HG03378 (cell line): ENCODE measurements around the gene MTG2.

Experiments used
- ATAC-seq: cut with Tn5 transposase; IDR thresholded peaks from one replicate; pipeline ENCODE4 v1.9.1; 2021; ENCODE audit warnings: mild to moderate bottlenecking, moderate library complexity; ENCODE audit not compliant: unreplicated experiment

Gene MTG2

DNA sequence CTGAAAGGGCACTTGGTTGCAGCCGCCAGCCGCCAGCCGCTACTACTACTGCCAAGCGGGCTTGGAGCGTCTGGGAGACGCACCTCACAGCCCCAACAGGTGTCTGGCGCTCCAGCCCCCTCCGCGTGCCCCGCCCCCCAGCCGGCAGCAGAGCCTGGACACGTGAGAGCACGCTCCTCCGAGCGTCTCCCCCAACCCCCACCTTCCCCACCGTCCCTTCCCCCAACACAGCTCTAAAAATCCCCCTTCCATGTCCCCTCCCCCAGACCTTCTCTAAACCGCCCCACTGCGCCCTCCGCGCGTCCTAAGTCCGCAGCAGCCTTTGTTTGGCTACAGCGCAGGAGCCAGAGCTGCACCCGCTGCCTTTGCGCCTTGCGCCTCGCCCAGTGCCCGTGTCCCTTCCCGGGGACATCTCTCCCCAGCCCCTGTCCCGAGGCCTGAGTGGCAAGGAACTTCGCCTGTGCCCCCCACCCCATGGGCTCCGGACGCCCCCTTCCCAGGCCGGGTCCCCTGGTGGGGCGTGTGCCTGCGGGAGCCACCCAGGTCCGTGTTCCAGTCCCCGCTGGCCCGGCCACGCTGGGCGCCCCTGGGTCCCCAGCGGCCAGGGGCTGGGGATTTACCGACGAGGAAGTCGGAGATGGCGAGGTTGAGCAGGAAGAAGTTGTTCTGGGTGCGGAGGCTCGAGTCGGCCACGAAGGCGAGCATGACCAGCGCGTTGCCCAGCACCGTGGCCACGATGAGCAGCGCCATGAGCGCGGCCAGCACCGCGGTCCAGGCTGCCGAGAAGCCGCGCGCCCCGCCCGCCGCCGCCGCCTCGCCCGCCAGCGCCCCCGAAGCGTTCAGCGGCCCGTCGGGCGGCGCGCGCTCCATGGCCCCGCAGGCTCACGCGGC lies 36.5 kb downstream of the MTG2 start:
- ATAC-seq = no peak

DNA sequence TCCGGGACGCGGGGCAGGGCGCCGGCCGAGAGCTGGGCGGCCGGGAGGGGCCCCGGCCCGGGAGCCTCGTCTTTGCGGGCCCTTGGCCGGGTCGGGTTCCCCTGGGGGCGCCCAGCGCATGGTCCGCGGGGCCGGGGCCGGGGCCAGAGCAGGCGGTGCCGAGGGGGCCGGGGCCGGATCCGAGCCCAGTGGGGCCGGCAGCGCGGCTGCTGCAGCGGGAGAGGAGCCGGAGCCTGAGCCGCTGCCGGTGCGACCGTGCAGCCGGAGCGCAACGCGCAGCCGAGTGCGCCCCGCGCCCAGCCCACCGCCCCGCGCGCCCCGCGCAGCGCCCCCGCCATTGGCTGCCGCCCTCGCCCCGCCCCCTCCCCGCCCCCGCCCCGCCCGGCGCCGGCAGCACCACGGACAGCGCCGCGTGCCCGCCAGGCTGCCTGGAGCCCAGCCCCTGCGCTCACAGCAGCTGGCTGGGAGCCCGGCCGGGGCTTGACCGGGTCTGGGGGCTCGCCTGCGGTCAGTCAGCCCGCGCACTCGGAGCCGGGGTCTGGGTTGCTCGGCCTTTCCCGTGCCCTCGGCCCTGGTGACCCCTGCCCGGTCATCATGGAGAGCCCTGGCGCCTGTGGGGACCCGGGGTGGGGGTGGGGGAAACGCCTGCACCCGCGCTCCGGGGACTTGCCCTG lies 37.3 kb downstream of the MTG2 start, which contains the start of gene HRH3:
Gene HRH3, minus strand, starts transcription at position 287 of the 674 bp plus-strand sequence. CDS start 308 bp downstream, outside the sequence.
- no peak for ATAC-seq

DNA sequence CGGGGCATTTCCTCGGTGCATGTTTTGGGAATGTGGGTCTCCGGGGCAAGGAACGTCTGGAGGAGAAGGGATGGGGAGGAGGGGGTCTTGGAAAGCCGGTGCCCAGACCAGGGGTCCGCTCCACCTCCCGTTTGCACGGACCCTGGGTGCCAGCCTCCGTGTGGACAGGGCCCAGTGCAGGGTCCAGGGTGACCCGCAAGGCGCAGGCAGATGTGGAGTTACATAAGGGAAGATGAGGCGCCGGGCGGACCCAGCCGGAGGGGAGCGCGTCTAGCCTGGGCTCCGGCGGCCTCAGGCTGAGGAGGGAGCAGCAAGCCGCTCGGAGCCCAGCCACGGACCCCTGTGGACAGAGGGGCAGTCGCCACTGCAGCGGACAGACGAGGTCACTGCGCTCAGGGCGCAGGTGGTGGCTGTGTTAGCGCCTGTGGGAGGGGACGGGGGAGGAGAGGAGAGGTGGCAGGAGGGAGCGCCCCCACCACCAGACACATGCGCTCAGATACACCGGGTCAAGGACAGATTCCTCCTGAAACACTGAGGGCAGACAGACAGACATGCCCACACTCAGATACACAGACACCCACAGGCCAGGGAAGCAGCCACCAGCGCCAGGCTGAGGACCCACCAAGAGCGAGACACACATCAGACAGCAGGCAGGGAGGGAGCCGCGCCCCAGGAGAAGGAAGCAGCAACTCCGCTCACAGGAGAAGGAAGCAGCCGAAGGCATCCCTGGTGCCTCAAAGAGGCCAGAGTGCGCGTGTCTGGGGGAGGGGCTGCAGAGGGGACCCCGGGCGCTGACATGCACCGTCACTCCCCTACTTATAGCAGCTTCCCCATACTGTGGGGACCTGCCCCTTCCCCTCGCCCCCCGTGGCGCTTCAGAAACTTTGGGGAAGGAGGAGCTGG lies 38.1 kb downstream of the MTG2 start:
- ATAC-seq = no peak

DNA sequence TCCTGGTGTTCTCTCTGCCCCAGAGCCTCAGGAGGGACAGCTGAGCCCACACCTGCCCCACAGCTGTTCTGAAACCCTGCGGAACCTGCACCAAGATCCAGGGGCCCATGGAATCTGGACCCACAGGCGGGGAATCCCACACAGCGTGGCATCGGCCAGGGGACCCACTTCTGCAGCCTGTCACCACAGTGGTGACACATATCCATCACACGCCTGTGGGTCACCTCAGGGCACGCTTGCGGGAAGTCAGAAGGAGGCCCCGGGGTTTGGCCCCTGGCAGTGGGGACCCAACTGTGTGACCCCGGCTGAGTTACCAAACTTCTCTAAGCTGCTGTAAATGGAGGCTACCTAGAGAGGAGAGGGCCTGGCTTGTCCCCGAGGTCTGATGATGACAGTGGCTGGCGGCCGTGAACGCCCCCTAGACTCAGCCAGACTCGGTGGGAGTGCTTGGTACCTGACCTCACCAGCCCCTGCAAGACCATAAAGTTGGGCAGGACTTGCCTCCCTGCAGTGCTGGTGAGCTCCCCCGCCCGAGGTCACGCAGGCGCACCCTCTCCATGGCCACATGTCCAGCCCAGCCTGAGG lies 39.5 kb downstream of the MTG2 start:
- ATAC-seq = no peak

DNA sequence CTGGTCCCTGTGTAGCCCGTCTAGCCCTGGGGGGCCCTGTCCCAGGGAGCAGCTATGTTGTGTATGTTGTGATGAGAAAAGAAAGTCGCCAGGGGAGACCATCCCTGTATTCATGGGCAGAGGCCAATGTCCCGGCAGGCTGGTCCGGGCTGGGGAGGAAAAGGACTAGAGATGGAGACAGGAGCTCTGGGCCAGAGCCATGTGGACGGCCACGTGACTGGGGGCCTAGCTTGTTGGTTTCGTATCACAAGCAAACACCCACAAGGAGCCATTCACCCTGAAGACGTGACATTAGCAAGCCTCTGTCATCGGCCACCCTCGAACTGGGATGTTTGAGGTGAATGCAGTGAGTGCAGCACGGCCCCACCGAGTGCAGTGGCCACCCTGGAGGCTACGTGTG lies 40.1 kb downstream of the MTG2 start:
- ATAC-seq = no peak

DNA sequence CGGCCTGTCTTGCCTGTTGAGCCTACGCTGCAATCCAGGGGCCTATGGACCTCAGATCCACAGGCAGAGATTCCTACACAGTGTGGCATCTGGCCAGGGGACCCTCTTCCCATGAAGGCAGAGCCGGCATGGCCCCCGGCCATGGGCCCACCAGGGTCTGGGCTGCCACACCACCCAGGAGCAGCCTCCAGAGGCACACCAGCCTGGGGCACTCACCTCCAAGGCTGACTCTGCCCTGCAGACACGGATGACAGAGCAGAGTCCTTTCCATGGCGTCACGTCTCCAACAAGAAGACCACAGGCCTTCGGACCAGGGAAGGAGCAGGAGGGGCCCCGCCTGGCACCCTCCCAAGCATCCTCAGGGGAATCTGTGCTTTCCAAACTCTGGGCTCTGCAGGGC lies 40.7 kb downstream of the MTG2 start:
- no peak for ATAC-seq

DNA sequence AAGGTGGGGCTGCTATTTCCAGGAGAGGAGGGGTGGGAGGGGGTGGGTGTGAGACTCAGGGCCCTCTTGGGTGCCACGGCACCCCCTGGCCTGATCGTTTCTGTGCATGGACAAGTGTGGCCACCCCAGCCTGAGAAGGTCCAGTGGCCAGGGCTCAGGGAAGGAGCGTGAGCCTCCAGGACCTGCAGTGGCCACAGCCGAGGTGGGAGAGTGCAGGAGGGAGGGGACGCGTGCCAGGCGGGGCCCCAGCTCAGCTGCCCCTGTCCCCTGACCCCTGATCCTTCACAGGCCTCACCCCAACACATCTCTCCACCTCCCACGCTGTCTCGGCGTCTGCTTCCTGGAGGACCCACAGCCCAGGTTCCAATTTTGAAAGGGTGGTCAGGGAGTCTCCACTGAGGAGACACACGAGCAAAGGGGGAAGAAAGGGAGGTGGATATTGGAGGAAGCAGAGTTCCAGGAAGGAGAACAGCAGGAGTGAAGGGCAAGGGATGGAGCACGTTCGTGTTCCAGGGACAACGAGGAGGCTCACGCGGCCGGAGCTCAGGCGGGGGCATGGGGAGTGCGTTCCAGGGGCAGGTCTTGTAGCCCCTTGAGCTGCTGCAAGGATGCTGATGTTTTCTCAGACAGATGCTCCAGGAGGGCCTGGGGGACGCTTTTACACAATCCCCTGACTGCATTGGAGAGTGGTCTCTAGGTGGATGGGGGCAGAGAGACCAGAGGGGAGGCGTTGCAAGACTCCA lies 41.5 kb downstream of the MTG2 start:
- ATAC-seq = no peak

DNA sequence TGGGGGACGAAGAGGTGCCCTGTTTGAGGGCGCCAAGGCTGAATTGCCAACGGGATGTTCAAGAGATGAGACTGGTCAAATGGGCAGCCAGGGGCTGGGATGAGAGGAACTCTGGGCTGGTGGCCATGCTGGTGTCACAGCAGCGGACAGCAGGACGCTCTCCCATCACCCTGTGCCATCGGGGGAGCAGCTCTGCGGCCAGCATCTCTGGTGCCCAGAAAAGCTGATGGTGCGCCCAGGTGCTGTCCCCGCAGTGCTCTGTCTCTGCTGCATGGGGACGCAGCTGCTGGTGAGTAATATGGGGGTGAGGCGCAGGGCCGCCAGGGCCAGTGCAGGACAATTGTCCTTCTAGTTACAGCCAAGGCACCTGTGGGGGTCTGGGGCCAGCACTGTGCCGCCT lies 42.2 kb downstream of the MTG2 start:
- ATAC-seq = no peak

DNA sequence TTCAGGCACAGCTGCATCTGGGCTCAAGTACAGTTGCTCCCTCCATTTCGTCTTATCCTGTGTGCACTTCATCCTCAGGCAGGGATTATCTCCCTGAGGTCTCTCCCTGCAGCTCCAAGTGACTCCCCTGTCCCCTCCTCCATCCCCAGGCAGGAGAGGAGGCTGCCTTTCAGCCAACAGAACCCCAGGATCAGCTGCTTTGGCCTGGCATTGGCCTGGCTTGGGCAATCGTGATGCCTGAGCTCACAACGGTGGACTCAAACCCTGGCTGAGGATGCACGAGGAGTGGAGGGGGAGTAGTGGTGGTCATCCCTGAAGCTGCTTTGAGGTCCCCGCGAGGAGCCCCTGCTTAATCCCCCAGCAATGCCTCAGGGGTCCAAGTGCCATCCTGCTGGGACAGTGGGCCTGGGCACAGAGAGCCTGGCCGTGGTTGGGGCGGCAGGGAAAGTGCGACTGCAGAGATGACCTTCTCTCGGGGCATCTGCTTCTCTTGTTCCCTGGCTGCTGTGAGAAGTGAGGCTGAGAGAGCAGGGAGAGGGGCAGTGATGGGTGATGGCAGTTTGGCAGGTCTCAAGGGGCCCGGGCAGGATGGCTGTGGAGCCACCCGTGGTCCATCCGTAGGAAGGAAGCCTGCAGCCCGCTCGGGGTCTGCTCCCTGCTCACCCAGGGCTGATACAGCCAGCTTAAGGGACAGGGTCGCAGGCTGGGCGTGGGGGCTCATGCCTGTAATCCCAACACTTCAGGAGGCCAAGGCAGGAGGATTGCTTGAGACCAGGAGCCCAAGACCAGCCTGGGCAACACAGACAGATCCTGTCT lies 43.2 kb downstream of the MTG2 start:
- ATAC-seq = no peak

DNA sequence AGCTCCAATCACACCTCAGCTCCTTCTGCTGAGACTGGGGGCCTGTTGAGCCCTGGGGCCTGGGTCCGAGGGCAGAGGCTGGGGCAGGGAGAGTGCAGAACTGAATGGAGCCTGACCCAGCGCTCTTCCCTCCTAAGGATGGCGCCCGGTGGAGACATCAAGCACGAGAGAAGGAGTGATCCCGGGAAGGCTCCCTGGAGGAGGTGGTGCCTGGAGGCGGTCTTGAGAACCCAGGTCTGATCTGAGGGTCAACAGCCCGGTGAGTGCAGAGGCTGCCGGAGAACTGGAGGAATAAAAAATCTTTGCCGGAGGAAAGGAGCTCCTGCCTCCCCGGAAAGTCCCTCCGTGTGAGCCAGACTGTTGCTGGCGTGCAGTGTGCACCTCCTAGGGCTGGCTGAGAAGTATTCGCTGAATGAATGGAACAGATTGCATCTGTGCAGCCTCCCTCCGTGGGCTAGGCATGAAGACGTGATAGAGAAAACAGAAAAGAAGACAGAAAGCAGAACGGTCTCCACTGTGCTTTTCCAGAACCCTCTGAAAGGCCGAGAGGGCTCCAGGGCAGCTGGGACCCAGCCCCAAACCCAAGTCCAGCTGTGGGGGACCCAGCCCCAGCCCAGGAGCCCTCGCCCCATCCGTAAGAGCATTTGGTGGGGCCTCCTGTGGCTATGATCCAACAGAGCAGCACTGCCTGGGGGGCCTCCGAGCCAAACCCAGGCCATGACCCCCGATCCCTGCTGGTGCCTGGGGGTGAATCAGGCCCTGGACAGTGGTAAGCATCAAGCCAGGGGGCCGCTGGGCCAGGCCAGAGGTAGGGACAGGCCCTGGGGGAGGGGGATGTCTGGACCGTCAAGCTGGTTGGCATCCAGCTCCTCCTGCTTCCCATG lies 44.1 kb downstream of the MTG2 start:
- ATAC-seq = no peak

DNA sequence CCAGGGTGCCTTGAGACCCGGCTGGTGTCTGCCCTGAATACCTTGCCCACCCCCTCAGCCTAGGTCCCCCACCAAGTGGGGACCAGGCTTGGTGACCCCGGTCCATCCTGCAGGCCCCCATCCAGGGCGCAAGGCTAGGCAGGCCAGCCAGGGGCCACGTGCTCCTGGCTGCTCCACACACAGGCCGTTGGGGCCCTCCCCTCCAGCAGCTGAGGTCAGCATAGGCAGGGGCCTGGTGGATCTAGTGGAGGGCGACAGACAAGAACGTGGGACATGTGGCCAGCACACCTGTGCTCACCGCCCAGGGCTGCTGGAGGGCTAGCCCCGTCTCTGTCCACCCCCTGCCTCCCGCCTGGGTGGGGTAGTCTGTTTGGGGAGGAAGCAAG lies 44.8 kb downstream of the MTG2 start:
- no peak for ATAC-seq

DNA sequence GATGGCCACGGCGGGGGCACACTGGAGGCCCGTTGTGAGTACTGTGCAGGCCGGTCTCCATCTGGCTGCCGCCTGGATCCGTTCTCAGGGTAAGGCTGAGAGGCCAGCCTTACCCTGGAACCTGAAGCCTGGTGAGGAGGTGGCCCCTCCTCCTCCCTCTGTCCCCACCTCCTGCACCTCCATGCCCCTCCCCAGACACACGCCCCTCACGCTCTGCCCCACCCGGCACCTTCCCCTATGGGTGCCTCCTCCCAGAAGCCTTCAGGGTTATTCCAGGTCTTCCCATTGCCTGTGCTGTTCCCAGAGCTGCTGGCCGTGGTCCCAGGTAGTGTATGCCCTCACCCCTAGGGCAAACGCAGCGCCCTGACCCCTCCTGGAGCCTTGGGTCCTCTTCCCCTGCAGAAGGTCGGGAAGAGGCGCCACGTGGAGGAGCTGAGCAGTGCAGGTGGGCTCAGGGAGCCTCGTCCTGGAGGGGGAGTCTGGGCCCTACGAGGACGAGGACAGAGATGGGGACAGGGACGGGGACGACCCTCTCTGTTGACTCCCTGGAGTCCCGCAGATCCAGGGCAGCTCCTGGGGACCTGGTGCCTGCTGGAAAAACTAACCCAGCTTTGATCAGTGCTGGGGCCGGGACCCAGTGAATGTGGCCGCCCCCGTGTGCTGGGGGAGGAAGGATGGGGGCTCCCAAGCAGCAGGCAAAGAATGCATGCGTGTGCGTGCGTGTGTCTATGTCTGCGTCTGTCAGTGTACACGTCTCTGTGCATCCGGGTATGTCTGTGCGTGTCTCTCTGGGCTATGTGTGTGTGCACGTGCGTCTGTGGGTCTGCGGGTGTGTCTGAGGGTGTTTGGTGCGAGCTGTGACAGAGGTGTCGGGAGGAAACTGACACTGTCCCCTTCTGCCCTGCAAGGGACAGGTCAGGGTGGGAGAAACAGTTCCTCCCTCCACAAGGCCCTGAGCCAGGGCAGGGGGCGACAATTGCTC lies 45.4 kb downstream of the MTG2 start:
- ATAC-seq = no peak

DNA sequence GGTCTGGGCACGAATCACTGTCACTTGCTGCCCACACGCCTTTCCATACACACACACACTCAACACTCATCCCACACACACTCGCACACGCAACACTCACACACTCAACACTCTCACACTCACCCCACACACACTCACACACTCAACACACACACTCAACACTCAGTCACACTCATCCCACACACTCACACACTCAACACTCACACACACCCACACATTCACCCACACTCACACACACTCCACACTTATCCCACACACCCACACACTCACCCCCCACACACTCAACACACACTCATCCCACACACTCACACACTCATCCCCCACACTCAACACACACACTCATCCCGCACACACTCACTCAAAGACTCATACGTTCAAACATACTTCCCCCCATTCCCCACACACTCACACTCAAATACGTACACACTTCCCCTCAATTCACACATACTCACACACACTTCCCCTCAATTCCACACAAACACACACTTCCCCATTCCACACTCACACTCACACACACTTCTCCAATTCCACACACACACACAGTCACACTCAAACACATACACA lies 46.2 kb downstream of the MTG2 start:
- no peak for ATAC-seq

DNA sequence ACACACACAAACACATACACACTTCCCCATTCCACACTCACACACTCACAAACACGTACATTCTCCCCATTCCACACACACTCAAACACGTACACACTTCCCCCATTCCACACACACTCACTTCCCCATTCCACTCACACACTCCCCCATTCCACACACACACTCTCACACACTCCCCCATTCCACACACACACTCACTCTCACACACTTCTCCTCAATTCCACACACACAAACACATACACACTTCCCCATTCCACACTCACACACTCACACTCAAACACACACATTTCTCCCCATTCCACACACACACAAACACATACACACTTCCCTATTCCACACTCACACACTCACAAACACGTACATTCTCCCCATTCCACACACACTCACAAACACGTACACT lies 46.8 kb downstream of the MTG2 start:
- ATAC-seq = no peak

DNA sequence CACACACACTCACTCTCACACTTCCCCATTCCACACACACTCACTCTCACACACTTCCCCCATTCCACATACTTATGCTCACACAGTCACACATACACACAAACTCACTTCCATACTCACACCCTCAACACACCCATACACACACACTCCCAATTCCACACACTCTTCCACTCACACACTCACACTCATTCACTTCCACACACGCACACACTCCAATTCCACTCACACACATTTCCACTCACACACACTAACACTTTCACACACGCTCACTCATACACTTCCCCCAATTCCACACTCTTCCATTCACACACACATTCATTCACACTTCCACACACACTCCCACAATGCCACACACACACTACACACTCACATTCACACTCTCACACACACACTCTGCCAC lies 47.4 kb downstream of the MTG2 start:
- ATAC-seq = no peak

DNA sequence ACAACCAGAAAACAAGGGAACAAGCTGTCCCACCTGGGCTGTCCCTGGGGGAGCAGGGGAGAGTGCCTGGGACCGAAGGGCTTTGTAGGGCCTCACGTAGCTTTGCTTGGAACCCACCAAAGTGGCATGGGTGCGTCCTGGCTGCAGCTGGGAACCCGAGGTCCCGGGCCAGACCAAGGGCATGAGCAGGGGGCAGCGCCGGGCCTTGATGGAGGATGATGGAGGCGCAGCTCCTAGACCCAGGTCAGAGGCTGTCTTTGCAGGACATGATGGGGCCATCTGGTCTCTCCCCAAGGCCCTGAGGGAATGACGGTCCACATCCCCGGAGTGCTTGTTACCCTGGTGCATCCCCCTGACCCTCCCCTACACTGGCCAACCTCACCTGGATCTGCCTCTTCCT lies 47.9 kb downstream of the MTG2 start:
- ATAC-seq = no peak

DNA sequence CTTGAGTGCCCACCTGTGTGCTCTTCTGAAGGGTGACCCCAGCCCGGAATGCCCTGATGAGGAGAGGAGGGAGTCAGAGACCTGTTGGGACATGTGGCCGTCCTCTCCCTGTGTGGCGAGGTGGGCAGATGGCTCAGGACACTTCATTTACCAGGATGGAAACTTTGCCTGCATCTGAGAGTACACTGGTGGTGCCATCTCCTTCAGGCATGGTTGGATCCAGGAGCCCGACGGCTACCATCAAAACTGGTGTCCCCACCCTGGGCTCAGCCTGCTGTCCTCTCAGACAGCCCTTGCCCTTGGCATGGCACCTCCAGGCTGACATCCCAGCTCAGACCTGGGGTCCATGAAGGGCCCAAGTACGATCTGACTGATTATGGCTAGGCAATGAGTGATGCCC lies 48.5 kb downstream of the MTG2 start:
- ATAC-seq = no peak
